ENCODE data around the gene NAB2.

- TF ChIP-seq ZNF121 (tag by site-specific recombination; IDR thresholded peaks at IDR 0.05) = no peak
- TF ChIP-seq, protein P1, sequence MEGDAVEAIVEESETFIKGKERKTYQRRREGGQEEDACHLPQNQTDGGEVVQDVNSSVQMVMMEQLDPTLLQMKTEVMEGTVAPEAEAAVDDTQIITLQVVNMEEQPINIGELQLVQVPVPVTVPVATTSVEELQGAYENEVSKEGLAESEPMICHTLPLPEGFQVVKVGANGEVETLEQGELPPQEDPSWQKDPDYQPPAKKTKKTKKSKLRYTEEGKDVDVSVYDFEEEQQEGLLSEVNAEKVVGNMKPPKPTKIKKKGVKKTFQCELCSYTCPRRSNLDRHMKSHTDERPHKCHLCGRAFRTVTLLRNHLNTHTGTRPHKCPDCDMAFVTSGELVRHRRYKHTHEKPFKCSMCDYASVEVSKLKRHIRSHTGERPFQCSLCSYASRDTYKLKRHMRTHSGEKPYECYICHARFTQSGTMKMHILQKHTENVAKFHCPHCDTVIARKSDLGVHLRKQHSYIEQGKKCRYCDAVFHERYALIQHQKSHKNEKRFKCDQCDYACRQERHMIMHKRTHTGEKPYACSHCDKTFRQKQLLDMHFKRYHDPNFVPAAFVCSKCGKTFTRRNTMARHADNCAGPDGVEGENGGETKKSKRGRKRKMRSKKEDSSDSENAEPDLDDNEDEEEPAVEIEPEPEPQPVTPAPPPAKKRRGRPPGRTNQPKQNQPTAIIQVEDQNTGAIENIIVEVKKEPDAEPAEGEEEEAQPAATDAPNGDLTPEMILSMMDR (tag by site-specific recombination; IDR thresholded peaks at IDR 0.05) = no peak
- no peak for TF ChIP-seq ZXDB (tag by site-specific recombination; IDR thresholded peaks at IDR 0.05)
- TF ChIP-seq, protein P2, sequence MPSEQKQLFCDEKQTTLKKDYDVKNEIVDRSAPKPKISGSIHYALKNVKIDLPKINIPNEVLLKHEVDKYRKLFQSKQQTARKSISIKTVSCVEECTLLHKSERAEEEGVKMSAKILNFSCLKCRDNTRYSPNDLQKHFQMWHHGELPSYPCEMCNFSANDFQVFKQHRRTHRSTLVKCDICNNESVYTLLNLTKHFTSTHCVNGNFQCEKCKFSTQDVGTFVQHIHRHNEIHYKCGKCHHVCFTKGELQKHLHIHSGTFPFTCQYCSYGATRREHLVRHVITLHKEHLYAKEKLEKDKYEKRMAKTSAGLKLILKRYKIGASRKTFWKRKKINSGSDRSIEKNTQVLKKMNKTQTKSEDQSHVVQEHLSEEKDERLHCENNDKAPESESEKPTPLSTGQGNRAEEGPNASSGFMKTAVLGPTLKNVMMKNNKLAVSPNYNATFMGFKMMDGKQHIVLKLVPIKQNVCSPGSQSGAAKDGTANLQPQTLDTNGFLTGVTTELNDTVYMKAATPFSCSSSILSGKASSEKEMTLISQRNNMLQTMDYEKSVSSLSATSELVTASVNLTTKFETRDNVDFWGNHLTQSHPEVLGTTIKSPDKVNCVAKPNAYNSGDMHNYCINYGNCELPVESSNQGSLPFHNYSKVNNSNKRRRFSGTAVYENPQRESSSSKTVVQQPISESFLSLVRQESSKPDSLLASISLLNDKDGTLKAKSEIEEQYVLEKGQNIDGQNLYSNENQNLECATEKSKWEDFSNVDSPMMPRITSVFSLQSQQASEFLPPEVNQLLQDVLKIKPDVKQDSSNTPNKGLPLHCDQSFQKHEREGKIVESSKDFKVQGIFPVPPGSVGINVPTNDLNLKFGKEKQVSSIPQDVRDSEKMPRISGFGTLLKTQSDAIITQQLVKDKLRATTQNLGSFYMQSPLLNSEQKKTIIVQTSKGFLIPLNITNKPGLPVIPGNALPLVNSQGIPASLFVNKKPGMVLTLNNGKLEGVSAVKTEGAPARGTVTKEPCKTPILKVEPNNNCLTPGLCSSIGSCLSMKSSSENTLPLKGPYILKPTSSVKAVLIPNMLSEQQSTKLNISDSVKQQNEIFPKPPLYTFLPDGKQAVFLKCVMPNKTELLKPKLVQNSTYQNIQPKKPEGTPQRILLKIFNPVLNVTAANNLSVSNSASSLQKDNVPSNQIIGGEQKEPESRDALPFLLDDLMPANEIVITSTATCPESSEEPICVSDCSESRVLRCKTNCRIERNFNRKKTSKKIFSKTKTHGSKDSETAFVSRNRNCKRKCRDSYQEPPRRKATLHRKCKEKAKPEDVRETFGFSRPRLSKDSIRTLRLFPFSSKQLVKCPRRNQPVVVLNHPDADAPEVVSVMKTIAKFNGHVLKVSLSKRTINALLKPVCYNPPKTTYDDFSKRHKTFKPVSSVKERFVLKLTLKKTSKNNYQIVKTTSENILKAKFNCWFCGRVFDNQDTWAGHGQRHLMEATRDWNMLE (tag by site-specific recombination; conservative IDR thresholded peaks at IDR 0.05; ENCODE audit: low read depth) = no peak
- no peak for TF ChIP-seq YY2 (tag by site-specific recombination; IDR thresholded peaks at IDR 0.05)
- TF ChIP-seq ZNF510 (tag by site-specific recombination; IDR thresholded peaks at IDR 0.05; ENCODE audit: insufficient replicate concordance) = no peak
- no peak for TF ChIP-seq TCF7L2 (IDR thresholded peaks at IDR 0.05; ENCODE audit: borderline replicate concordance, low read depth, low read length)
- no peak for TF ChIP-seq ZNF626 (tag by site-specific recombination; IDR thresholded peaks at IDR 0.05)
- no peak for TF ChIP-seq ZBTB8A (tag by site-specific recombination; IDR thresholded peaks at IDR 0.05)
- no peak for TF ChIP-seq ZBTB11 (tag by site-specific recombination; conservative IDR thresholded peaks at IDR 0.05; ENCODE audit: low read depth)
- TF ChIP-seq ZBTB7A (tag by site-specific recombination; IDR thresholded peaks at IDR 0.05; ENCODE audit: low read depth) = no peak
- TF ChIP-seq ATF2 (tag by site-specific recombination; IDR thresholded peaks at IDR 0.05; ENCODE audit: low read depth) = no peak
Measured at GRCh38 chr12:57090490-57090889, 1.6 kb downstream of the NAB2 start.
